ENCODE measurements around the gene SKP1.

The SKP1 gene

GRCh38 chr5:134140530-134141201 lies 36.1 kb downstream of the SKP1 start:
- peak; percentile 83 for DNase-seq (ENCODE audit: low read depth)
- Histone ChIP-seq H3K4me1 (ENCODE audit: control insufficient read depth, insufficient read depth, low read length) (peaks cover 34% of the 10 kb centered on the region), H3K27me3 (replicated peaks; ENCODE audit: control insufficient read depth, insufficient read depth, low read length) (no peaks in the 10 kb centered on the region), H3K36me3 (ENCODE audit: control insufficient read depth, insufficient read depth, low read length, severe bottlenecking) (peaks cover 54% of the 10 kb centered on the region), H3K9ac (ENCODE audit: low read length) (peak overlapping the region; percentile 10), H3K9me3 (ENCODE audit: control insufficient read depth, low read length) (no peaks in the 10 kb centered on the region), H3K4me3 (ENCODE audit: low read length) (no peak overlapping the region)

GRCh38 chr5:134139891-134140469 lies 36.8 kb downstream of the SKP1 start:
- H3K9ac ChIP-seq (ENCODE audit: low read length): no peak overlapping the region
- no peak for DNase-seq (ENCODE audit: low read depth)
- H3K36me3 ChIP-seq (ENCODE audit: control insufficient read depth, insufficient read depth, low read length, severe bottlenecking): peaks cover 53% of the 10 kb centered on the region
- no peak overlapping the region for H3K4me3 ChIP-seq (ENCODE audit: low read length)
- no peaks in the 10 kb centered on the region for H3K27me3 ChIP-seq (replicated peaks; ENCODE audit: control insufficient read depth, insufficient read depth, low read length)
- no peaks in the 10 kb centered on the region for H3K9me3 ChIP-seq (ENCODE audit: control insufficient read depth, low read length)
- peaks cover 27% of the 10 kb centered on the region for H3K4me1 ChIP-seq (ENCODE audit: control insufficient read depth, insufficient read depth, low read length)

GRCh38 chr5:134139377-134139851 lies 37.3 kb downstream of the SKP1 start:
- Histone ChIP-seq H3K4me1 (ENCODE audit: control insufficient read depth, insufficient read depth, low read length) (peaks cover 21% of the 10 kb centered on the region), H3K9ac (ENCODE audit: low read length) (peak overlapping the region; percentile 8), H3K27me3 (replicated peaks; ENCODE audit: control insufficient read depth, insufficient read depth, low read length) (no peaks in the 10 kb centered on the region), H3K4me3 (ENCODE audit: low read length) (no peak overlapping the region), H3K36me3 (ENCODE audit: control insufficient read depth, insufficient read depth, low read length, severe bottlenecking) (peaks cover 50% of the 10 kb centered on the region), H3K9me3 (ENCODE audit: control insufficient read depth, low read length) (no peaks in the 10 kb centered on the region)
- DNase-seq (ENCODE audit: low read depth): no peak

GRCh38 chr5:134138416-134139376 lies 38.1 kb downstream of the SKP1 start:
- DNase-seq (ENCODE audit: low read depth): peak; percentile 47
- Histone ChIP-seq H3K9ac (ENCODE audit: low read length) (peak overlapping the region; percentile 8), H3K4me1 (ENCODE audit: control insufficient read depth, insufficient read depth, low read length) (peaks cover 21% of the 10 kb centered on the region), H3K4me3 (ENCODE audit: low read length) (no peak overlapping the region), H3K27me3 (replicated peaks; ENCODE audit: control insufficient read depth, insufficient read depth, low read length) (no peaks in the 10 kb centered on the region), H3K9me3 (ENCODE audit: control insufficient read depth, low read length) (no peaks in the 10 kb centered on the region), H3K36me3 (ENCODE audit: control insufficient read depth, insufficient read depth, low read length, severe bottlenecking) (peaks cover 48% of the 10 kb centered on the region)

- Histone ChIP-seq H3K4me3 (ENCODE audit: low read length) (no peak overlapping the region), H3K9me3 (ENCODE audit: control insufficient read depth, low read length) (no peaks in the 10 kb centered on the region), H3K36me3 (ENCODE audit: control insufficient read depth, insufficient read depth, low read length, severe bottlenecking) (peaks cover 34% of the 10 kb centered on the region), H3K9ac (ENCODE audit: low read length) (no peak overlapping the region), H3K27me3 (replicated peaks; ENCODE audit: control insufficient read depth, insufficient read depth, low read length) (no peaks in the 10 kb centered on the region), H3K4me1 (ENCODE audit: control insufficient read depth, insufficient read depth, low read length) (peaks cover 21% of the 10 kb centered on the region)
- no peak for DNase-seq (ENCODE audit: low read depth)
Observed at GRCh38 chr5:134136771-134137170, 40.0 kb downstream of the SKP1 start.

GRCh38 chr5:134136221-134136631 lies 40.5 kb downstream of the SKP1 start:
- DNase-seq (ENCODE audit: low read depth): no peak
- no peaks in the 10 kb centered on the region for H3K9me3 ChIP-seq (ENCODE audit: control insufficient read depth, low read length)
- H3K4me3 ChIP-seq (ENCODE audit: low read length): no peak overlapping the region
- H3K27me3 ChIP-seq (replicated peaks; ENCODE audit: control insufficient read depth, insufficient read depth, low read length): no peaks in the 10 kb centered on the region
- H3K4me1 ChIP-seq (ENCODE audit: control insufficient read depth, insufficient read depth, low read length): peaks cover 21% of the 10 kb centered on the region
- H3K36me3 ChIP-seq (ENCODE audit: control insufficient read depth, insufficient read depth, low read length, severe bottlenecking): peaks cover 35% of the 10 kb centered on the region
- no peak overlapping the region for H3K9ac ChIP-seq (ENCODE audit: low read length)

- H3K9ac ChIP-seq (ENCODE audit: low read length): no peak overlapping the region
Observed at GRCh38 chr5:134135091-134135655, 41.6 kb downstream of the SKP1 start.

GRCh38 chr5:134133995-134134541 lies 42.7 kb downstream of the SKP1 start:
- DNase-seq (ENCODE audit: low read depth): no peak
- H3K27me3 ChIP-seq (replicated peaks; ENCODE audit: control insufficient read depth, insufficient read depth, low read length): no peaks in the 10 kb centered on the region
- H3K9ac ChIP-seq (ENCODE audit: low read length): no peak overlapping the region
- no peak overlapping the region for H3K4me3 ChIP-seq (ENCODE audit: low read length)
- no peaks in the 10 kb centered on the region for H3K9me3 ChIP-seq (ENCODE audit: control insufficient read depth, low read length)
- peaks cover 37% of the 10 kb centered on the region for H3K36me3 ChIP-seq (ENCODE audit: control insufficient read depth, insufficient read depth, low read length, severe bottlenecking)
- peaks cover 2% of the 10 kb centered on the region for H3K4me1 ChIP-seq (ENCODE audit: control insufficient read depth, insufficient read depth, low read length)

More at GRCh38 chr5:134135091-134135655, 41.6 kb downstream of the SKP1 start:
- no peak overlapping the region for H3K4me3 ChIP-seq (ENCODE audit: low read length)
- no peaks in the 10 kb centered on the region for H3K27me3 ChIP-seq (replicated peaks; ENCODE audit: control insufficient read depth, insufficient read depth, low read length)
- H3K36me3 ChIP-seq (ENCODE audit: control insufficient read depth, insufficient read depth, low read length, severe bottlenecking): peaks cover 30% of the 10 kb centered on the region
- peaks cover 13% of the 10 kb centered on the region for H3K4me1 ChIP-seq (ENCODE audit: control insufficient read depth, insufficient read depth, low read length)
- no peaks in the 10 kb centered on the region for H3K9me3 ChIP-seq (ENCODE audit: control insufficient read depth, low read length)
- no peak for DNase-seq (ENCODE audit: low read depth)

- Histone ChIP-seq H3K36me3 (ENCODE audit: control insufficient read depth, insufficient read depth, low read length, severe bottlenecking) (peaks cover 37% of the 10 kb centered on the region), H3K9me3 (ENCODE audit: control insufficient read depth, low read length) (no peaks in the 10 kb centered on the region), H3K4me3 (ENCODE audit: low read length) (no peak overlapping the region), H3K4me1 (ENCODE audit: control insufficient read depth, insufficient read depth, low read length) (no peaks in the 10 kb centered on the region), H3K27me3 (replicated peaks; ENCODE audit: control insufficient read depth, insufficient read depth, low read length) (no peaks in the 10 kb centered on the region), H3K9ac (ENCODE audit: low read length) (no peak overlapping the region)
- no peak for DNase-seq (ENCODE audit: low read depth)
Observed at GRCh38 chr5:134133188-134133994, 43.4 kb downstream of the SKP1 start.
